ENCODE measurements around the gene SCD. TPM values are rescaled to one million over a fixed set of nuclear protein-coding genes. Genes with fewer than 3 reads are reported as not detected.
"Not testable (repeated sequence)": the region's sequence is repeated elsewhere in the genome, so short reads cannot be mapped to it uniquely, and the experiment has no call there.

SCD gene
- total RNA-seq = 53.6 TPM
- long read RNA-seq, full-length matches to known transcripts = 18 of 27 reads
- long read RNA-seq, partial matches to known transcripts = 9 of 27 reads
- long read RNA-seq, other reads (novel, unspliced or antisense) = 0 of 27 reads

DNA sequence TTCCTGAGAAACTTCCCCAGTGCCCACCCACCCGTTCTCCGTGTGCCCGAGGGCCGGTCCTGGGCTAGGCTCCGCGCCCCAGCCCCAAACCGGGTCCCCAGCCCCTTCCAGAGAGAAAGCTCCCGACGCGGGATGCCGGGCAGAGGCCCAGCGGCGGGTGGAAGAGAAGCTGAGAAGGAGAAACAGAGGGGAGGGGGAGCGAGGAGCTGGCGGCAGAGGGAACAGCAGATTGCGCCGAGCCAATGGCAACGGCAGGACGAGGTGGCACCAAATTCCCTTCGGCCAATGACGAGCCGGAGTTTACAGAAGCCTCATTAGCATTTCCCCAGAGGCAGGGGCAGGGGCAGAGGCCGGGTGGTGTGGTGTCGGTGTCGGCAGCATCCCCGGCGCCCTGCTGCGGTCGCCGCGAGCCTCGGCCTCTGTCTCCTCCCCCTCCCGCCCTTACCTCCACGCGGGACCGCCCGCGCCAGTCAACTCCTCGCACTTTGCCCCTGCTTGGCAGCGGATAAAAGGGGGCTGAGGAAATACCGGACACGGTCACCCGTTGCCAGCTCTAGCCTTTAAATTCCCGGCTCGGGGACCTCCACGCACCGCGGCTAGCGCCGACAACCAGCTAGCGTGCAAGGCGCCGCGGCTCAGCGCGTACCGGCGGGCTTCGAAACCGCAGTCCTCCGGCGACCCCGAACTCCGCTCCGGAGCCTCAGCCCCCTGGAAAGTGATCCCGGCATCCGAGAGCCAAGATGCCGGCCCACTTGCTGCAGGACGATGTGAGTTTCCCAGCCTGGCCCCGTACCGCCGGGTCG lies at the start of gene SCD:
TSS of gene SCD (plus strand) at position 469 of the 803 bp plus-strand sequence. CDS start at position 741, 272 bp downstream.
- intact Hi-C loops (cut with DNase I) = loop anchor here (2.0 kb wide), 1 partner anchor 24 kb away; no protein-coding TSS in a partner anchor
- ATAC-seq (peak; percentile 75), DNase-seq (ENCODE audit: missing footprints) (peak; percentile 91)

DNA sequence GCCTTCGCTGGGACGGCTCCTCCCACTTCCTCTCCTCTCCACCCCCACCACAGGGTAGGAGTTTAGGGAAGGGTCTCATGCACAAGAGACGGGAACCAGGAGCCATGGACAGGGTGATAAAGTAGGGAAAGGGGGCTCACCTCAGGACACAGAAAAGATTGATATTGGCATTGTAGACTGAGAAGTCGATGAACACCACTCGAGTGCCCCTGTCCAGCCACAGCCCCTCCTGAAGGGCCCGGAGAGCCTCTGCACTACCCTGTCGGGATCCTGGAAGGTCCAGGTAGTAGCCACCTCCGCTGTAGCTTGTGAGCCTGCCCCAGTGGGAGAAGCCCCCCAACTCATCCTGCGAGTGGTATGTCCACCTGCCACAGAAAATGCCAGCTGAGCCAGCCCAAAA lies 49.8 kb upstream of the SCD start:
- DNase-seq (ENCODE audit: missing footprints) = no peak
- intact Hi-C loops (cut with DNase I) = no loop called here
- ATAC-seq = no peak

DNA sequence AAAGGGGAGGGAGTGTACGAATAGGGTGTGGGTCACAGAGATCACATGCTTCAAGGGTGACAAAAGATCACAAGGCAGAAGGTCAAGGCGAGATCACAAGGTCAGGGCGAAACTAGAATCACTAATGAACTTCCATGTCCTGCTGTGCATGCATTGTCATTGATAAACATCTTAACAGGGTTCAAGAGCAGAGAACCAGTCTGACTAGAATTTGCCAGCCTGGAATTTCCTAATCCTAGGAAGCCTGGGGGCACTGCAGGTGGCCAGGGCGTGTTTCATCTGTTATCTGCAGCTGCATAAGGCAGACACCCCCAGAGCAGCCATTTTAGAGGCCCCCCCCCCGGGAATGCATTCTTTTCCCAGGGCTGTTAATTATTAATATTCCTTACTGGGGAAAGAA lies 45.9 kb upstream of the SCD start:
- ATAC-seq; intact Hi-C loops (cut with DNase I); DNase-seq (ENCODE audit: missing footprints): not testable (repeated sequence)

DNA sequence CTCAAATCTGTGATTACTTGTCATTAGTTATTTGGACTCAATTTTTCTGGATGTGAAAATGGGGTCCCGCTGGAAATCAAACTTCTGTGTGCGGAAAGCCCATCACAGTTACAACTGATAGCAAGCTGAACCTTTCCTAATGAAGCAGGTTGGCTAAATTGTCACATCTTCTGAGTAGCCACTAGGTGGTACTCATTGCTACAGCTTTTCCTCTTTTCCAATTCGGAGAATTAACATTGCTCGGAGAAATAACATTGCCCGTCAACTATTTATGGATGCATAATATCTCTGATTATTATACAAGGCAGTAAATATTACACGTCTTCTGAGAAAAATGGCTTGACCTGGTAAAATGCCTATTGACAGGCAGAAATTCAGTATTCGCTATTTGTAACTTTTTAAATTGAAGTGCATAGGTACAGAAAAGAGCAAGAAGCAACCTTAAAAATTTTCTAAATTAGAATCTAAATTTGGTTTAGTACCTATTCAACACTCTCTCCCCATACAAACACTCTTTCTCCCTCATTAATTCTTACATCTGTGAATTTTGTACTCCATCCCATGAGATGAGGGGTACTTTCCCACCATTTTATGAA lies 43.2 kb upstream of the SCD start:
- intact Hi-C loops (cut with DNase I) = no loop called here
- no peak for DNase-seq (ENCODE audit: missing footprints)
- ATAC-seq = no peak

DNA sequence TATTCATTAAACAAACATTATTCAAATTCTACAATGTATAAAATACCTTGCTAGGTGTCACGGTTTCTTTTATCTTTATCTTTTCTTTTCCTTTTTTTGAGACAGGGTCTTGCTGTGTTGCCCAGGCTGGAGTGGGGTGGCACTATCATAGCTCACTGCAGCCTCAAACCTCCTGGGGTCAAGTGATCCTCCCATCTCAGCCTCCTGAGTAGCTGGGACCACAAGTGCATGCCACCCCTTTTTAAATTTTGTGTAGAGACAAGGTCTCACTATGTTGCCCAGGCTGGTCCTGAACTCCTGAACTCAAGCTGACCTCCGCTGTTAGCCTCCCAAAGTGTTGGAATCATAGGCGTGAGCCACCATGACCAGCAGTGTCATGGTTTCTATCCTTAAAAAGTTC lies 42.6 kb upstream of the SCD start:
- DNase-seq (ENCODE audit: missing footprints) = no peak
- intact Hi-C loops (cut with DNase I) = no loop called here
- no peak for ATAC-seq

DNA sequence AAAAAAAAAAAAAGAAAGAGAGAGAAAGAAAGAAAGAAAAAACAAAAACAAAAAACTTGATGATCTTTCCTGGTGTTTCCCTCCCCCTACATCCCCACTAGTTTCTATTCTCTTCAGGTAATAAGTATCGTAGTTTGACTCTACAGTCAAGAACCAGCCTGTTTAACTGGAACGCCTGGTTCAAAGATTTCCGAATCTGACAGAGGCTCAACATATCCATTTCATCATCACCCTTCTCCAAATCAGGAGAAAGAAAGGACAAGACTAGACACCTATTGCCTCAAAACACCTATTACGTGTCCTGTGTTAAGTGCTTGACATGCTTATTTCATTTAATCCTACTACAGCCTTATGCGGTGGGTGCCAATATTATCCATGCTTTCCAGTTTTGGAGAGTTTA lies 40.2 kb upstream of the SCD start:
- intact Hi-C loops (cut with DNase I) = no loop called here

DNA sequence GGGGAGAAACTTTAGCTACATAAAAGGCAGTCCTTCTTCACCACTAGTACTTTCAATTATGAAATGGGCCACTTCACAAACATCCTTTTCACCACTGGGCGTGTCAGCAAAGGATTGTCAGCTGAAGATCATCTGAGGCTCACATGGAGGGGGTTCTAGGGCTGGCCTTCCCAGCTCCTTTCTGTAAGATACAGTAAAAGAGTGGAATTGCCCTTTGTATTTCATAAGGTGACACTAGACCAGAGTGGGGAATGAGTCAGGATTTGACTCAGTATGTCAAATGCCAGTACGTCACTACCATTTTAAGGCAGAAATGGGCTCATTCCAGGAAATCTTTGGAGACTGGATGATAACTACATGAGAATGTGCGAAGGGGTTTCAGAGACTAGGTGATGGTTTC lies 39.3 kb upstream of the SCD start:
- no peak for ATAC-seq
- intact Hi-C loops (cut with DNase I) = no loop called here
- DNase-seq (ENCODE audit: missing footprints) = no peak

More for the DNA sequence above, 40.2 kb upstream of the SCD start:
- ATAC-seq (no peak), DNase-seq (ENCODE audit: missing footprints) (no peak)

DNA sequence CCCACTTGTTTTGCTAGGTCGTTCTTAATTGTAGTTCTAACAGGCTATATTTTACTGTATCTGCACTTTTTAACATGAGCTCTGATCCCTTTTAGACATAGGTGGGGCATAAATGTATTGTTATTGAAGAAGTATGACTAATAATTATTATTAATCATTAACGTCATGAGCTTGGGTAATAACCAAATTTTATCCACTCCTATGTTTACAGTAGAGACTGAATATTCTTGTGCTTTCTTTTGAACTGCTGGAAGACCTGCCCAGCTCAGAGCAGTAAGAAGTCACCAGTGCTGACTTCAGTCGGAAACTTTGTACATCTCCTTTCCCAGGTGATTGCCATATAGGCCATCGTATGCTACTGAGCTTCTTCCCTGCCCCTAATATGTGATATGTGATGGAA lies 35.7 kb upstream of the SCD start:
- ATAC-seq = no peak
- DNase-seq (ENCODE audit: missing footprints) = no peak
- intact Hi-C loops (cut with DNase I) = no loop called here

DNA sequence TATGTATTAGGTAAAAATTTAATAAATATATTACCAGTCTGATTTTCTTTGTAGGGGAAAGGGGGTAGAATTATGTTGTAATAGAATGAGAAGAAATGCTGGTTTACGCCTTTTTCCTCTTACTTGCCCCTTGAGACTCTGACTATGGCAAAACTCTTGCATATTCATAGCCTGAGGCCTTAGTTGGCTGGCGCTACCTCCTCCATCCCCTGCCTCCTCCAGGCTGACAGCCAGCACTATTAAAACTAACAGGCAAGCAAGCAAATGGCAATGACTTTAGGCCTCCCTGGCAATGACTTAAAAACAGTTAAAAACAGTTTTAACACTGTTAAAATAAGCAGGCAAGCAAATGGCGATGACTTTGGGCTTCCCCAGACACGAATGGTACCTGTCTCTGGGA lies 31.4 kb upstream of the SCD start:
- DNase-seq (ENCODE audit: missing footprints) = no peak
- intact Hi-C loops (cut with DNase I) = no loop called here
- no peak for ATAC-seq

DNA sequence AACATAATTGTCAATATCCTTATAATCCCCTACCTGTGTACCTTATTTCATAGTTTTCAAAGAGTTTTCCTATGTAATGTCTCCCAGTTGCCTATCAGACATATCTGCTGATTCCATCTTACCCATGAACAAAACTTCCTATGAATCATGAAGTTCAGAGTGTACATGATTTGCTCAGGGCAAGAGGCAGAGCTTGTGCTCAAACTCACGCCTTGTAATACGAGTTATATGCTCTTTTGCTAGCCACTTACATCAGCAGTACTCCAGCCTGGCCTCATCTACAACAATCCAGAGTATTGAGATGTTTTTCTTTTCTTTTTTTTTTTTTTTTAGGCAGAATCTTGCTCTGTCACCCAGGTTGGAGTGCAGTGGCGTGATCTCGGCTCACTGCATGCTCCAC lies 28.8 kb upstream of the SCD start:
- ATAC-seq (no peak), DNase-seq (ENCODE audit: missing footprints) (no peak)
- intact Hi-C loops (cut with DNase I) = no loop called here

DNA sequence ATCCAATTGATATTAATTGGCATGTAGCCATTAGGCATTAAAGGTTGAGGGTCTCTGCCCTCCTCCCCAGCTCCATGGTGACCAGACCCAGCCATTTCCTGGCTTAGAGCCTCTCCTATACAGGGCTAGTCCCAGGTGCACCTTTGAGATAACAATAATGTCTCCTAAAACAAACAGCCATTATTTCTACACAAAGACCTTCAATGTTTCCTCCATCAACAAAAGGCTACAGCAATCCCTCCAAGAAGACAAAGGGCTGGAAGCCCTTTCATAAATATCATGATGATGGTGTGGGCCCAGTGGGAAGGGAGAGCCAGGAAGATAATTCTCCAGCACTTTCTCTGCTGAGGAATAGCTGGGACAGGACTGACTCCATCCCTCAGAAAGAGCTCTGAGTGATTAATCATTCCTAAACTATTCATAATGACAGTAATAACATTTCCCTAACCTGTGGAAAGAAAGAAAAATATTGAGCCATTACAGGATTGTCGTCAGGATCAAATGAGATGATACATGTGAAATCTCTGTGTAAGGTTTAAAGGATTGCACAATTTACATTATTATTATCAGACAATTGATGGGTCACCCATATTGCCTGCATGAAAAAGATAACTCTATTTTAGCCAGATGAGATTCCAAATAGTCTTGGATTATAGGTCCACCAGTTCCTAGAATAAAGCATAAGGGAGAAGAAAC lies 27.2 kb upstream of the SCD start:
- no peak for DNase-seq (ENCODE audit: missing footprints)
- intact Hi-C loops (cut with DNase I) = no loop called here
- no peak for ATAC-seq

DNA sequence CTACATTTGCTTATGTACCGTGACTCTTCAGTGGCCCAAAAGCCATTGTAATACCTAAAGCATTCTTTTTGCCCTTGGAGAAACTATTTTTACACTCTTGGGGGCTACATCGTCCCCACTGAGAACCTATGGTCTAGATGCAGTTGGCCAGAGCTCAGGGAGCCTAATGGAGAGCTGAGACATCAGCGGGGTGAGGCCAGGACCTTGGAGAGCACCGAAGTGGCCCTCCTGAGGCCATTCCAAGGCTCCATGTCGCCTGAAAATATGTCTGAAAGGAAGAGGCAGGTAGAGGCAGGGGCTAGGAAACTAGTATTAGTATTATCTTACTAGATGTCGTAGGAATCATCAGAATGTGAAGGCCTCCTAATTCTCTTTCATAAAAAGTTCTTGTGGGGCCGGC lies 21.9 kb upstream of the SCD start:
- intact Hi-C loops (cut with DNase I) = no loop called here
- ATAC-seq (no peak), DNase-seq (ENCODE audit: missing footprints) (no peak)

DNA sequence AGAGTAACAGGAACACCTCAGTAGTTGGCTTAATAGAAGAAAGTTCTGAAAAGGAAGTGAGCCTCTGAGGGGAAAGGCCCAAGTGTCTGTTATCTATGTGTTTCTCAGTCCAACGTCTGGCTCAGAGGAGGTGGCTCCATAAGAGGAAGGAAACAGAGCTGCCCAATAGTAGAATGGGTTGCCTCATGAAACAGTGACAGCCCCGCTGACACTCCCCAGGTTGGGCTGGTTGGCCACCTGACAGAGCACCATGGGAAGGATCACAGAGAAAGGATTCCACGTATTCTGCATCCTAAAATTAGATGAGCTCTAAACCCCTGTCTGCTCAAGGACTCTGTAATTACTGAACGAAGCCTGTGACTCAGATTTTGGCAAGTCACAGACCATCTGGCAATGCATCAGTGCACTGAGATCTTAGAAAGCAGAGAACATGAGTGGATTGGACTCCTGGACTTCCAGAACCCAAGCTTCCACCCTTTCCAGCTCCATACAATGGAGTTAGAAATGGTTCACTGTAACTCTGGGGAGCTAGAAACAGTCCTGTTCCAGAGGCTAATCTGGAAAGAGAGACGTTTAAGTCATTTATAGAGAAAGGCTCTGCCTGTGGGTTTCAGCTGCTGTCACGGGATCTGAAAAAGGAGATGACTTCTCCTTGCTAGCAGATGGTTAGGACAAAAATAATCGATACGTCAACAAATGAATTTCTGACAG lies 19.9 kb upstream of the SCD start:
- peak; percentile 34 for ATAC-seq
- DNase-seq (ENCODE audit: missing footprints) = no peak
- intact Hi-C loops (cut with DNase I) = no loop called here

DNA sequence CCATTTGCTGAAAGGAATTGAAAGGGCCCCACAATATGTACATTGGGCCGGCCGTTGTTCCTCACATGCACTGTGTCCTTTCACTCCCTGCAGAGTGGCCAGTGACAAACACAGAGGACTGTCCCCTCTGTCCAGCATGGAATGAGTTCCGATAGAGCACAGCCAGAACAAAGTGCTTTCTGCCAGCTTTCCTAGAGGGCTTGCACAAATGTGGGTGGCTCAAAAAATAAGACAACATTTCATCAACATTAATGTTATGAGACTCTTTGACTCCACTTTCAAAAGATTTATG lies 19.4 kb upstream of the SCD start:
- ATAC-seq = no peak
- intact Hi-C loops (cut with DNase I) = no loop called here
- no peak for DNase-seq (ENCODE audit: missing footprints)

DNA sequence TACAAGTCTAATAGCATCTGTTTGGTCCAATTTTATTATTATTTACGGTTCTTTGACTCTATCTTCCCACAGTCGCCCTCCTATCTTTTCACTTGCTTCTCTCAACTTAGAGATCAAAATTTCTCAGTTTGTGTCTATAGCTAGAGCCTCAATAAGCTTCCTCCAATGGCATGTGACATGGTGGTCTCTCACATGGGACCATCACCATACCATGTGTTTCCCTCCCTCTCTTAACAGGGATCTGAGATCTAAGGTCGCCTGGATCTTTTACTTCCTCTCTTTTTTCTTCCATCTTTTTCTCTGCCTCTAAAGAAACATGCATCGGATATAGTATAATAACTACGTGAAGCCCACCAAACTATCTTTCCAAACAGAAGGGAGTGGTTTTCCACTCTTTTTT lies 18.8 kb upstream of the SCD start:
- DNase-seq (ENCODE audit: missing footprints) = no peak
- ATAC-seq = no peak
- intact Hi-C loops (cut with DNase I) = no loop called here

DNA sequence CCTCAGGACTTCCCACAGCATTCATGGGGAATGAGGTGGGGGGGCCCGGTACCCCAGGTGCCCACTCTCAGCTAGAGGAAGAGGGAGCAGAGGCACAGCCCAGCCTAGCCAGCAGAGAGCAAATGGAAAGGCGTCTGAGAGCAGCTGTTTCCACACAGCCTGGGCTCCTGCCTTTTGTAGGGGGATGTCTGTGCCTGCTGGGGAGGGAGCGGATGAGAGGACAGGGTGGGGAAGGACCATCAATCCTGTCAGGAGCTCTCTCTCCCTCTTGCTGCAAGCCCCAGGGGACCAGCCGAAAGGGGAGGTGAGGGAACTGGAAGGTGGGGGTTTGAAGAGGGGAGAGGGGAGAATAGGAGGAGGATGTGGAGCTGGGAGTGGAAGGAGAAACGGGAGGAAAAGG lies 17.0 kb upstream of the SCD start, which contains the start of gene PKD2L1:
TSS of gene PKD2L1 (minus strand) at position 150 of the 400 bp plus-strand sequence. CDS start at position 25, 125 bp downstream.
- DNase-seq (ENCODE audit: missing footprints) = no peak
- intact Hi-C loops (cut with DNase I) = no loop called here
- ATAC-seq = no peak

DNA sequence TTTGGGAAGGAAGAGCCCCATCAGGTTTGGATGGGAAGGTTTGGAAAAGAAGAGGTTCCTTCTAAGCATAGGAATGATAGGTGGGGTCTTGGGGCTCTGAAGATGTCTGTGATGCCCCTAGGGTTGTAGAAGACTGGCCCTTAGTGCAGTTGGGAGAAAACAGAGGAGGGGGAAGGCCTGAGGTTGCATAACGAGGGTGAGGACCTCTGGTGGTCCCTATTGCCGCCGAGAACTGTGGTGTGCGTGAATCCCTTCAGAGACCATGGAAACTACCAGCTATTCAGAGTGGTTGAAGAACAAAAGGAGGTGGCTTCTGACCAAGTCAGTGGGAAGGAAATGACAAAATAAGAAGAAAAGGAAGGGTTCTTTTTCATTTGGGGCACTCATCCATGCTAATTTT lies 13.9 kb upstream of the SCD start:
- intact Hi-C loops (cut with DNase I) = no loop called here
- ATAC-seq (no peak), DNase-seq (ENCODE audit: missing footprints) (no peak)

DNA sequence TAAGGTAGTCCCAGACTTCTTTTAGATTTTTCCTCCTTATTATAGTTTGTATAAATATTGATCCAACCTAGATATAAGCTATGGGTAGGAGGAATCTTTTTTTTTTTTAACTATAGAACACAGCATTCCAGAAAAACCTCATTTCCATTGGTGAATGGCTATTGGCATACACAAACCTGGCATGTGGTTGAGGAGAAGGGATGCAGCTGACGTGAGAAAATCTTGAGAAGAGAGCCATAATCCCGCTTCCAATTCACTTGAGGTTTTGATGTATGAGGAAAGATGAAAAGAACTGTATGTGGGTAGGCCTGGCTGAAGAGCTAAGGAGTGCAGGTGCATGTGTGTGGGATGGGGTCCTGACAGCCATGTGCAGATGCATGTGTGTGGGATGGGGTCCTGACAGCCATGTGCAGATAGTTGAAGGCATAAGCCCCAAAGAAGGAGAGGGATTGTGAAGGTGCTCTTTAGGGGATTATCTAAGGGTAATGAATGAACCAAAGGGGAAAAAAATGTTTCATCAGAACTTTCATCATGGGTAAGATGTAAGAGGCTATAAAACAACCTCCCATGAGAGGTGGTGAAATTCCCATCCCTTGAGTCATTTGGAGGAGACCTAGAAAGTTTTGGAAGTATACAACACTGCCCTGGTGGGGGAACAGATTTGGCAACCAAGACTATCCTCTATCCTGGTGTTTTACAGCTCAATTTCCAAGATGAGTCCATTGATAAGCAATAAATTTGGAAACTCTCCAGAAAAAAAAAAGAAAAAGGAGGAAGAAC lies 13.2 kb upstream of the SCD start:
- DNase-seq (ENCODE audit: missing footprints) = no peak

DNA sequence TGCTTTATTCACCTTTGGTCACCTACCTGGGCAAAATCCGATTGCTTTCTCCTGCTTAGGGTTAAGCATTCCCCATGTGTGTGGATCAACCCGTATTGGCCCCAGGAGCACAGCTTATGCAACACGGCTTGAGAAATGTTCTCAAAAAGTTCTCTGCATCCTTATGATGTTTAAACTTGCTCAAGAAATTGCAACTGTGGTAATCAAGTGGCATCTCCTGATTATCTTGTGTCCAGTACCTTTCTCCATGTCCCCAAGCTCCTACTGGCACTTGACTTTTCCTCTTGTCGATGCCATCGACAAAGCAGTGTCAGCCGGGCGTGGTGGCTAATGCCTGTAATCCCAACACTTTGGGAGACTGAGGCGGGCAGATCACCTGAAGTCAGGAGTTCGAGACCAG lies 12.3 kb upstream of the SCD start:
- intact Hi-C loops (cut with DNase I) = no loop called here
- ATAC-seq = no peak

More for the DNA sequence above, 13.2 kb upstream of the SCD start:
- intact Hi-C loops (cut with DNase I) = no loop called here
- no peak for ATAC-seq

More for the DNA sequence above, 12.3 kb upstream of the SCD start:
- no peak for DNase-seq (ENCODE audit: missing footprints)

Measured in Right ventricle myocardium inferior (tissue), 1 donor.